GM10248 (cell line): ENCODE measurements around the gene ADAM10.

Source experiments
- CTCF ChIA-PET: fragments of 300-600 bp; sonication (Branson Sonifier 250); formaldehyde crosslinking; extraction: SDS; loops from one replicate; lab custom pipeline; 2021; ENCODE audit warnings: antibody characterized with exemption; lab: Yijun Ruan, JAX
- POLR2A ChIA-PET: fragments of 350-650 bp; sonication (Branson Sonifier 250); formaldehyde crosslinking; extraction: SDS; loops from one replicate; lab custom pipeline; 2020; ENCODE audit warnings: antibody characterized with exemption; lab: Yijun Ruan, JAX
- DNase-seq: peaks from one replicate; pipeline ENCODE4 v3.0.0; 2012; ENCODE audit errors: extremely low spot score
- TF ChIP-seq, protein P1 (sequence below): IDR thresholded peaks from 2 replicates; pipeline ENCODE4 v1.5.1; 2012; ENCODE audit warnings: mild to moderate bottlenecking, low read depth; ENCODE audit errors: extremely low read depth, missing control alignments, control extremely low read depth

ADAM10 gene

DNA sequence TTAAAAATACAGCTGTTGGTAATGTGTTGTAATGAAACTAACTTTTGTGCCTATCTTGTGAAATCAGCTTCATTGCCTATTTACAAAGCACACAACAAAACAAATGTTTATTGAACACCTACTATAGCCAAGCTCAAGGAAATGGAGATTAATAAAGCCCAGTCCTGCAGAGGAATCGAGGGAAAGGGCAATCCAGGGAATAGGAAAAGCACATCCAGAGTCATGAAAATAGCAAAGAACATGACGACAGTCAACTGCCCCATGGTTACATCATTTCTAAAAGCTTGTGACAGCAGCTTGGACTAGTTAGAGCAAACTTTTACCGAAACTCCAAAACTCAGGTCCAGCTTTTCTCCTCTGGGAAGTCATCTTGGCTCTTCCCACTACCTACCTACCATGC lies 160.5 kb downstream of the ADAM10 start:
- no peak for DNase-seq
- ChIA-PET POLR2A (no interaction called here), CTCF (interaction anchor here (0.7 to 1.4 kb wide), 8 partner anchors 9 to 154 kb away, joined by 3 to 5 read pairs (median 3); no protein-coding TSS in a partner anchor)
- TF ChIP-seq, protein P1, sequence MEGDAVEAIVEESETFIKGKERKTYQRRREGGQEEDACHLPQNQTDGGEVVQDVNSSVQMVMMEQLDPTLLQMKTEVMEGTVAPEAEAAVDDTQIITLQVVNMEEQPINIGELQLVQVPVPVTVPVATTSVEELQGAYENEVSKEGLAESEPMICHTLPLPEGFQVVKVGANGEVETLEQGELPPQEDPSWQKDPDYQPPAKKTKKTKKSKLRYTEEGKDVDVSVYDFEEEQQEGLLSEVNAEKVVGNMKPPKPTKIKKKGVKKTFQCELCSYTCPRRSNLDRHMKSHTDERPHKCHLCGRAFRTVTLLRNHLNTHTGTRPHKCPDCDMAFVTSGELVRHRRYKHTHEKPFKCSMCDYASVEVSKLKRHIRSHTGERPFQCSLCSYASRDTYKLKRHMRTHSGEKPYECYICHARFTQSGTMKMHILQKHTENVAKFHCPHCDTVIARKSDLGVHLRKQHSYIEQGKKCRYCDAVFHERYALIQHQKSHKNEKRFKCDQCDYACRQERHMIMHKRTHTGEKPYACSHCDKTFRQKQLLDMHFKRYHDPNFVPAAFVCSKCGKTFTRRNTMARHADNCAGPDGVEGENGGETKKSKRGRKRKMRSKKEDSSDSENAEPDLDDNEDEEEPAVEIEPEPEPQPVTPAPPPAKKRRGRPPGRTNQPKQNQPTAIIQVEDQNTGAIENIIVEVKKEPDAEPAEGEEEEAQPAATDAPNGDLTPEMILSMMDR, result no peak

GRCh38 chr15:58588096-58588495 lies 161.4 kb downstream of the ADAM10 start:
- ChIA-PET POLR2A (no interaction called here), CTCF (interaction anchor here (0.7 to 1.4 kb wide), 4 partner anchors 10 to 153 kb away, joined by 3 to 5 read pairs (median 3); no protein-coding TSS in a partner anchor)
- TF ChIP-seq, protein P1, result no peak
- no peak for DNase-seq

DNA sequence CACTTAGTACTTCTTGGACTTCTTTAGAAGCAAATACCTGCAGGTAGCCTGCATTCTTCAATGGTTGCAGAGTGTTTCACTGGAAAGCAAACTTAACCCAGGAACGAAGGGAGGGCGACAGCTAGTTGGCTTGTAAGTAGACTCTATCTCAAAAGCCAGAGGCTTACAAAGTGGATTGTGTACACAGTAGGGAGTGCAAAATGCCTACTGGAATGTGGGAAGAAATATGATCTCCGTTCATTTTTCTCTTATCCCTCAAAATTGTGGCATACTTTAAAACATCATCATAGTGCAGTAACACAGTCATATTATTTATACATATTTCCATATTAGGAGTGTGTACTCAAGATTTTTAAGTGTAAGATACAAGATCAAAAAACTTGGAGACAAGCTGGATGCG lies 162.0 kb downstream of the ADAM10 start:
- DNase-seq, result no peak
- POLR2A ChIA-PET, result no interaction called here
- CTCF ChIA-PET, result interaction anchor here (1.2 to 1.5 kb wide), 2 partner anchors 12 to 360 kb away, joined by 3 to 4 read pairs; no protein-coding TSS in a partner anchor
- TF ChIP-seq, protein P1, result no peak

- DNase-seq, result peak; percentile 22
- TF ChIP-seq, protein P1, result no peak
- CTCF ChIA-PET, result interaction anchor here (0.8 to 2.4 kb wide), 5 partner anchors 11 to 358 kb away, joined by 3 to 11 read pairs (median 3); no protein-coding TSS in a partner anchor
- POLR2A ChIA-PET, result no interaction called here
These were observed 163.6 kb downstream of the ADAM10 start for GRCh38 chr15:58585693-58586443.

- CTCF ChIA-PET, result interaction anchor here (0.7 to 2.4 kb wide), 6 partner anchors 10 to 175 kb away, joined by 3 to 11 read pairs (median 3); no protein-coding TSS in a partner anchor
- POLR2A ChIA-PET, result no interaction called here
- TF ChIP-seq, protein P1, result no peak
- DNase-seq, result no peak
These were observed 164.6 kb downstream of the ADAM10 start for GRCh38 chr15:58584789-58585461.

- TF ChIP-seq, protein P1, result no peak
- POLR2A ChIA-PET, result no interaction called here
- no peak for DNase-seq
- CTCF ChIA-PET, result interaction anchor here (1.3 kb wide), 1 partner anchor 8 kb away, joined by 3 read pairs; no protein-coding TSS in a partner anchor
These were observed 166.2 kb downstream of the ADAM10 start for GRCh38 chr15:58583171-58583908.
